AG09319 (cell line): ENCODE results near the gene VWA8.

ENCODE experiments used
- DNase-seq: peaks from one replicate; pipeline ENCODE4 v3.0.0-alpha.2; 2010; ENCODE audit warnings: low read depth; ENCODE audit errors: extremely low read depth
- CTCF ChIP-seq: IDR thresholded peaks from 2 replicates; pipeline ENCODE4 v1.5.1; 2011; ENCODE audit warnings: low read depth, mild to moderate bottlenecking, inconsistent platforms, low read length, moderate library complexity

VWA8 gene

GRCh38 chr13:41941174-41941573 lies 19.7 kb downstream of the VWA8 start:
- TF ChIP-seq CTCF: no peak
- no peak for DNase-seq

GRCh38 chr13:41939398-41939797 lies 21.5 kb downstream of the VWA8 start:
- no peak for TF ChIP-seq CTCF

GRCh38 chr13:41938918-41939317 lies 22.0 kb downstream of the VWA8 start:
- no peak for DNase-seq
- TF ChIP-seq CTCF: no peak

More at GRCh38 chr13:41939398-41939797, 21.5 kb downstream of the VWA8 start:
- no peak for DNase-seq

DNA sequence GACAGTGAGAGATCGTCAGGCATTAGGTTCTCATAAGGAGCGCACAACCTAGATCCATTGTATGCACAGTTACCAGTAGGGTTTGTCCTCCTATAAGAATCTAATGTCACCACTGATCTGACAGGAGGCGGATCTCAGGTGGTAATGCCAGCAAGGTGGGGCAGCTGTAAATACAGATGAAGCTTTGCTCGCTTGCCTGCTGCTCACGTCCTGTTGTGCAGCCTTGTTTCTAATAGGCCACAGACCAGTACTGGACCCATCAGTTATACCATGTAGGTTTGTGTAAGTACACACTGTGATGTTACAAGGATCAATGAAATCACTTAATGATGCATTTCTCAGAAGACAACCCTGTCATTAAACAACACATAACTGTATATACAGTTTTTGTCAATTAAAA lies 23.5 kb downstream of the VWA8 start:
- no peak for TF ChIP-seq CTCF
- DNase-seq: no peak

DNA sequence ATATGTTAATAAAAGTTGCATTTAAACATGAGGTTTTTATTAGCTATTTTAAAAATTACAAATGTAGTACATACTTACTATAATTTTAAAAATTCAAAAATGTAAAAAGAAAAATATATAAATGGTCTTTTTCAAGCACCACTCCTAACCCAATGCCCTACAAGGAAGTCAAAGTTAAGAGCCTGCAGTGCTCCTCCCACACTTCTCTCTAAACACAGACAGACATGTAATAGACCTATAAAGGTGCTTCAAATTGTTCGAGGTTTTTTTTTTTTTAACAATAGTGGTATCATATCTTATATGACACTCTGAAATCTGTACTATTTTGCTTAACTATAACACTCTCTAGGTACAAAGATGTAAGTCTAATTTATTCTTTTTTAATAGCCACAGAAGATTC lies 25.4 kb downstream of the VWA8 start:
- no peak for DNase-seq

DNA sequence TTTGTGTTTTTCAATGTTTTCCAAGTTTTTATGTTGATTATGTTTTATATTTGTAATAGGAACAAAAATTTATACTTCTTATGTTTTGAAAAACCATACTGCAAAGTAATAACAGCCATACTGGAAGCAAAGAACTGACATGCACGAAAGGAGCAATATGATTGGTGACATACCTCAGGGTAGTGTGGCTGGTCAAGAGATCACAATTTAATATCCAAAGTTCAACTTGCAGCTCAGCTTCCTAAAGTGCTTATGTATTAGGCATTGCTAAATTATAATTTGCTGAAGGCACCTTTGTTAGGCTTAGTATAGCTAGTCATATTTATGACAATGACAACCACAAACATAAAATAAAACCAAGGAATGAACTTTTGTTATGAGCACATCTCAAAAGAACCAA lies 25.9 kb downstream of the VWA8 start:
- no peak for DNase-seq
- TF ChIP-seq CTCF: no peak

More for the DNA sequence above, 25.4 kb downstream of the VWA8 start:
- TF ChIP-seq CTCF: no peak

- no peak for TF ChIP-seq CTCF
- no peak for DNase-seq
These were observed 26.8 kb downstream of the VWA8 start for GRCh38 chr13:41934120-41934519.
